HG03139 (cell line): ENCODE data around the gene SREBF2.

Experiments
- ATAC-seq: cut with Tn5 transposase; IDR thresholded peaks from one replicate; pipeline ENCODE4 v1.9.1; 2021; ENCODE audit not compliant: unreplicated experiment

The SREBF2 gene

GRCh38 chr22:41906822-41907221 is 73.9 kb downstream of the SREBF2 start:
- ATAC-seq = no peak

- no peak for ATAC-seq
Measured at GRCh38 chr22:41907436-41908401, 74.8 kb downstream of the SREBF2 start.

GRCh38 chr22:41908411-41909309 is 75.8 kb downstream of the SREBF2 start:
- ATAC-seq = no peak

GRCh38 chr22:41909310-41910049 is 76.6 kb downstream of the SREBF2 start:
- no peak for ATAC-seq

GRCh38 chr22:41910050-41911000 is 77.4 kb downstream of the SREBF2 start:
- no peak for ATAC-seq

GRCh38 chr22:41911001-41911611 is 78.2 kb downstream of the SREBF2 start:
- ATAC-seq = no peak

GRCh38 chr22:41912338-41913039 is 79.6 kb downstream of the SREBF2 start:
- ATAC-seq = no peak

GRCh38 chr22:41913040-41913719 is 80.3 kb downstream of the SREBF2 start:
- ATAC-seq = no peak

GRCh38 chr22:41913842-41914534 is 81.1 kb downstream of the SREBF2 start:
- no peak for ATAC-seq

- ATAC-seq = no peak
Measured at GRCh38 chr22:41914611-41915034, 81.7 kb downstream of the SREBF2 start.

- no peak for ATAC-seq
Measured at GRCh38 chr22:41915035-41915785, 82.3 kb downstream of the SREBF2 start, which contains the start of gene SHISA8. SHISA8 (minus strand) TSS chr22:41915074; CDS start chr22:41914667, 407 bp downstream.

GRCh38 chr22:41915786-41916493 is 83.0 kb downstream of the SREBF2 start:
- no peak for ATAC-seq

- ATAC-seq = no peak
Measured at GRCh38 chr22:41916745-41917358, 83.9 kb downstream of the SREBF2 start.

- ATAC-seq = no peak
Measured at GRCh38 chr22:41917375-41917902, 84.5 kb downstream of the SREBF2 start.
